ENCODE results near the gene CEACAM3.
"Not testable (repeated sequence)": the region's sequence is repeated elsewhere in the genome, so short reads cannot be mapped to it uniquely, and the experiment has no call there.

Gene CEACAM3

GRCh38 chr19:41796362-41796761, at the start of gene CEACAM3:
Gene CEACAM3, plus strand, starts transcription at chr19:41796587. Its CDS starts 91 bp downstream, at chr19:41796678.
- no peak for DNase-seq

DNA sequence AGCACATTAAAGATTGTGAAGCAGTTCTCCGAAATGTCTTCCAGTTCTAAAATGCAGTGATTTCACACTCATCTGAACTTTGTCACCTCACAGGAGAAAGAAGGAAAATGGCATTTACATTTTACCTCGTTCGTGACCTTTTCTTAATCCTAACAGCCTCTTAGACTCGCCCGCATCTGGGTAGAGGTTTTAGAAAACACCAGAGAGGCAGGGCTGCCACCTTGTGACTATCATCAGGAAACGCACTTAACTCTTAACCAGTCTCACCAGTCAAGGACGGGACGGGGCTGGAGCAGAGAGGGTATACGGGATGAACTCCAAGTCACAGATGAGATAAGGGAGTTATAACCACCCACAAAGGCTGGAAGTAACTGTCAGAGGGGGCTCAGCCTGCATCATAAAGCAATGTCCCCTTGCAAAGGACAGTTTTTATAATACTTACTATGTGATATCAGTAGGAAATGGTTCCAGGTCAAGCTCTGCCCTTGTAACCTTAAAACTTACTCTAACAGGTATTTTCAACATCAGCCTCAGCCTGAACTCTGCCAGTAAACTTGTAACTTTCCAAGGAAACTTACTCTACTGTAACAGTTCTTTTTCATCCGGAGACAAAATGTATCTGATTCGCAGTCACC, 49.7 kb upstream of the CEACAM3 start:
- no peak for DNase-seq

DNA sequence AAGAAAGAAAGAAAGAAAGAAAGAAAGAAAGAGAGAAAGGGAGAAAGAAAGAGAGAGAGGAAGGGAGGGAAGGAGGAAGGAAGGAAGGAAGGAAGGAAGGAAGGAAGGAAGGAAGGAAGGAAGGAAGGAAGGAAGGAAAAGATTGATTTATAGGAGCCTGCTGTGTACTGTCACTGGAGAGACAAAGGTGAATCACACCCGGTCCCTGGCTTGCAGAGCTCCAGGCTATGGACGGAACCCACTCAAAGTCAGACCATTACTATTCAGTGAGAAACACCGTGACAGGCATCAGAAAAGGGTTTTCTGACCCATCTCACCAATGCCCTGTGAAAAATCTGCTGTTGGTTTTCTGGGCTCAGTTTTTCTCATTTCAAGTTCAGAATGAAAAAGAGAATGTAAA, 48.4 kb upstream of the CEACAM3 start:
- no peak for DNase-seq

DNA sequence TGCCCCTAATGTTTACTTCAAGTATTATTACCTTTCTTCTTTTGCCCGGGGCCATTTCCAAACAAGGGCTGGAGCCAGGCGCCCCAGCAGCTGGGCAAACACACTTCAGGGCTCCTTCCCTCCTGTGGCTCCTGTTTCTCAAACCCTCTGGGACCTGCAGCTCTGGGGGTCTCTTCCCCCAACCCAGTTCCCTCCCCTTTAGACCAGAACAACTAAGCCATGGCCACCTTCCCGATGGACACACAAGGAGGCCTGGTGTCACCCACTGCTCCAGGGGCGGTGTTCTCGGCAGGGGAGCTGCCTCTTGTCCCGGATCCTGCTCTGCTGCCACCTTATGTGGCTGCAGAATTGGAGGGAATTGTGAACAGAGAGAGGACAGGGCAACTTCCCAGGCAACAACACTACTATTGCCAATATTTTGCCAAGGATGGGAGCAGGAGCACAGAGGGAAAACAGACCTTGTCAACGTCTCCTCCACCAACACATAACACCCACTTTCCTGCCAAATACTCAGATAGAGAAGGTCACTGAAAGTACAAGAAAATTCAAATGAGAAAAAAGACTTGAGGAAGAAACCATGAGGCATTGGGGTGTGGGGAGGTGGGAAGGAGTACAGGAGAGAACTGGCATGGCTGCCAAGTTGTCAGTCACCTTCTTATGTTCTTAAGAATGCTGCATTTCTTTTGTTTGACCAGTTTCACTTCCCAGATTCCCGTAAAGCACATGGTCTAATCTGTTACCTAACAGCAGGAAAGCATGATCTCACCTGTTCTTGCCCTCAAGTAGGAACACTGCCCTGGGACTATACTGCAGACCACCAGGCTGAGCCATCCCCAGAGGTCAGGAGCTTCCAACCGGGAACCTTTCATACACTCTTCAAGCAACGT, 45.9 kb upstream of the CEACAM3 start:
- not testable (repeated sequence) for DNase-seq

DNA sequence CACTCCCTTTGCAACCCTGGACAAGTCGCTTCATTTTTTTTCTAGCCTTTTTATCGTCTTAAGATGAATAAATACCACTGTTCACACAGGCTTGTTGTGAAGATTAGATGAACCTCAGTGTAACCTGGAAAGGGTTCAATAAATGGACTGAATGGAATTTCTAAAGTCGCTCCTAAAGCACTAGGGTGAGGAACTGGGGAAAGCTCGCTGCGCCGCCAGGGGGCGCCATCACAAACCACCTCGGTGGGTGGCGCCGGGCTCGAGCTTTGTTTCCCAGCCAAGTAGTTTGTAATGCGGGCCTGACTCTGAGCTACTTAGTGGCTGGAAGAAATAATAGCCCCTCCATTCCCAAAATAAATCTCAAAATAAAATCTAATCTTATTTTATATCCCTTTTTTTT, 43.2 kb upstream of the CEACAM3 start:
- no peak for DNase-seq

DNA sequence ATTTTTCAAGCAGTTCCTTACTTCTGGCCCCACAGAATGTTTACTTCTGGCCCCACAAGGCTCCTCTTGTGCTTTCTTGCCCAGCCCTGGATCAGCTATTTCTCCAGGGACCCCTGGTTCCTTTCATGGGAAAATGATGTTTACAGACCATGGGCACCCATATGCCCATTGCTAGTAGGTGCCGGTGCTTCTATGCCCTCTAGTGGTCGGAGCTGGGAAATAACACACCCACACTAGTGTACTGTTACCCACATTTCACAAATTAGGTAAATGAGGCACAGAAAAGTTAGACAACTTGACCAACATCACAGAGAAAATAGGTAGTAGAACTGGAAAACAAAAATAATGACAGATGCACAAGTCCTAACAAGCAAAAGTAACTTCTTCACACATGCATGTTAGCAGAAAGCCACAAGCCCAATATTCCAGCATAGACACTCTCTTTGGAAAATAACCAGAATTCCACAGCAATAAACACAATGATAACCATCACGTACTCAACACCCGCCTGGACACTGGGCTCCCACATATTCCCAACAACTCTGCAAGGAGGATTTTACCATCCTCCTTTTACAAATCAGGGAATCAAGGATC, 42.4 kb upstream of the CEACAM3 start:
- DNase-seq = no peak

DNA sequence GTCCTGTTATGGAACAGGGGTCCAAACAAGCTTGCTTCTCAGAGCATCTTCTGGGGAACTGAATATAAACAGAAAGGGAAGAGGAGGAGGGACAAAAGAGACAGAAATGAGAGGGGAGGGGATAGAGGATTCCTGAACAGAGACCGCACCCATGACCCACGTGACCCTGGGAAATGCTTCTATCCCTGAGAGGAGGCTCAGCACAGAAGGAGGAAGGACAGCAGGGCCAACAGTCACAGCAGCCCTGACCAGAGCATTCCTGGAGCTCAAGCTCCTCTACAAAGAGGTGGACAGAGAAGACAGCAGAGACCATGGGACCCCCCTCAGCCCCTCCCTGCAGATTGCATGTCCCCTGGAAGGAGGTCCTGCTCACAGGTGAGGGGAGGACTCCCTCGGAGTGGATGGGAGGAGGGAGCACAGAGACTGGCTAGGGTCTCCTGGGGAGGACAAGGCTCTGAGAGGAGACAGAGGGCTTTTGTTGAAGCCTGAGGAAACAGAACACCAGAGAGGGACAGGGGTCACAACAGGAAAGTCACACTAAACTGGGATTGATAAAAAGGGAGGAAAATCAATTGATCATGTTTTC, 41.0 kb upstream of the CEACAM3 start, which contains the start of gene CEACAM6:
Gene CEACAM6, plus strand, starts transcription at position 203 of the 586 bp plus-strand sequence. Its CDS starts 109 bp downstream, at position 312.
- DNase-seq = no peak

- no peak for DNase-seq
Measured at GRCh38 chr19:41758846-41759245, 37.5 kb upstream of the CEACAM3 start.

- no peak for DNase-seq
Measured at GRCh38 chr19:41767115-41767514, 29.3 kb upstream of the CEACAM3 start.

DNA sequence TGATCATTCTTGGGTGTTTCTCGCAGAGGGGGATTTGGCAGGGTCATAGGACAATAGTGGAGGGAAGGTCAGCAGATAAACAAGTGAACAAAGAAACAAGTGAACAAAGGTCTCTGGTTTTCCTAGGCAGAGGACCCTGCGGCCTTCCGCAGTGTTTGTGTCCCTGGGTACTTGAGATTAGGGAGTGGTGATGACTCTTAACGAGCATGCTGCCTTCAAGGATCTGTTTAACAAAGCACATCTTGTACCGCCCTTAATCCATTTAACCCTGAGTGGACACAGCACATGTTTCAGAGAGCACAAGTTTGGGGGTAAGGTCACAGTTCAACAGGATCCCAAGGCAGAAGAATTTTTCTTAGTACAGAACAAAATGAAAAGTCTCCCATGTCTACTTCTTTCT, 28.3 kb upstream of the CEACAM3 start:
- DNase-seq = not testable (repeated sequence)

GRCh38 chr19:41769608-41770007, 26.8 kb upstream of the CEACAM3 start:
- no peak for DNase-seq

- DNase-seq = no peak
Measured at GRCh38 chr19:41771410-41771809, 25.0 kb upstream of the CEACAM3 start.

- no peak for DNase-seq
Measured at GRCh38 chr19:41774515-41774980, 21.8 kb upstream of the CEACAM3 start.

- no peak for DNase-seq
Measured at GRCh38 chr19:41776700-41777099, 19.7 kb upstream of the CEACAM3 start.

DNA sequence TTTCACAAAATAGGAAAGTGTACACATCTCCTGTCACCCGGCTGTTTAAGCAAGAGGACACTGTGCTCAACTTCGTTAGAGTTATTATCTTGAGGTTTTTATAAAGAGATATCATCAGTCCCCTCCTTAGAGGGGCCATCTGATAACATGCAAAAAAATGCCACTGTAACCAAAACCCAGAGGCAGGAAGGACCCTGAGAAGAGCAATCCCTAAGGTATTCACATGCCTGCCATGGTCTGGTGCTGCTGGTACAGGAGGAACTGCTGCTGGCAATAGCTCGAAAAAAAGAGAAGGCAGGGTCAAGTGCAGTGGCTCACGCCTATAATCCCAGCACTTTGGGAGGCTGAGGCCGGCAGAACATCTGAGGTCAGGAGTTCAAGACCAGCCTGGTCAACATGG, 12.8 kb upstream of the CEACAM3 start:
- no peak for DNase-seq

DNA sequence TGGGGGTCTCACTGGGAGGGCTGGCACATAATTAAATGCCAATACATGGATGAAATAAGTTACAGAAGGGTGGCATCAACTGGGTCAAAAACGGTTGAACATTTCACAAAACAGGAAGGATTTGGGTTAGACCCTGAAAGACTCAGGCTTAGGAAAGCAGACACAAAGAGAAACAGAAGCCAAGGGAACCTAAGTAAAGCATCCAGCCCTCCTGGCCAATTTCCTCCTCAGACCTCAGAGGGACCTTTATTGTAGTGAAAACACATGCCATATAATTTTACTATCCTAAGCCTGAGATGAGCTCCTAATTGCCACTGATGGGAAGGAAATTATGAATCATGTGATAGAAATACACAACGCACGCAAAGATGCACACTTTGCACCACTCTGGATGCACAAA, 12.1 kb upstream of the CEACAM3 start:
- DNase-seq = no peak

- no peak for DNase-seq
Measured at GRCh38 chr19:41784743-41785142, 11.6 kb upstream of the CEACAM3 start.

DNA sequence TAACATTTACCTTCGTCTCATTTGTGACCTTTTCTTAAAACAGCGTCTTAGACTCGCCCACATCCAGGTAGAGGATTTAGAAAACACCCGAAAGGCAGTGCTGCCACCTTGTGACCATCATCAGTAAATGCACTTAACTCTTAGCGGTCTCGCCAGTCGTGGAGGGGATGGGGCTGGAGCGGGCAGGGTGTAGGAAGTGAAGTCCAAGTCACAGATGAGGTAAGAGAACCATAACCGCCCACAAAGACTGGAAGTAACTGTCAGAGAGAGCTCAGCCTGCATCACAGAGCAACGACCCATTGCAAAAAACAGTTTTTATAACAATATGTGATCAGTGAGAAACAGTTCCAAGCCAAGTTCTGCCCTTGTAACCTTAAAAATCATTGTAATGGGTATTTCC, 10.7 kb upstream of the CEACAM3 start:
- no peak for DNase-seq

DNA sequence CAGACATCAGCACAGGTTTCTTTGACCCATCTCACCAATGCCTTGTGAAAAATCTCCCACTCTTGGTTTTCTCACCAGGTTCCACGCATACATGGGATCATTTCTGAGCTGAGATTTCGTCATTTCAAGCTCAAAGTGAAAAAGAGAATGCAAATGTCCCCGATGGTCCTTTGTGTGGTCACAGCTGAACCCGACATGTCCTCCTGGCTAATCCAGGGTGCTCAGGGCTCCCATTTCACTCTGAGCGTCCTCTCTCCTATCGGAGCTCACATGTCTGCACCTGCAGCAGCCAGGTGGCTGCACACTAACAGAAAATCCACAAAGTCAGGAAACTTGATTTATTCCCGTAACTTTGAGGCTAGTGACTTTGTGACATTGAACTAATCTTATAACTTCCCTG, 9.3 kb upstream of the CEACAM3 start:
- no peak for DNase-seq

DNA sequence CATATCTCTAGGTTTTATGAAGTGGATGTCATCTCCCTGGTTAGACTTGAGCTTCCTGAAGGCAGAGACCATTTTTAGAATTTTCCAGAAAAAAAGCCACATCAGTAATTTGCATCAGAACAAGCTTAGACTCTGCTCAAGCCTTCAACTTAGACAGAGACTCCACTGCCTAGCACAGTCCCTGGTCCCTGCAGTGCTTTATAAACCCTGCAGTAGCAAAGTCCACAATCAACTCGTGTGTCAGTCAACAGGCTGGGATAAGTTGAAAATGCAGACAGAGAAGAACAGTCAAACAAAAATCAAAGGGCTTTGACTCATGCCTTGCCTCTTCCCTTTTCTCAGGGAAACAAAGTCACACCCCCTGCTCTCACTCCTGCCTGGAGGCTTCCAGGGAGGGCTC, 7.9 kb upstream of the CEACAM3 start:
- not testable (repeated sequence) for DNase-seq

GRCh38 chr19:41789053-41789452, 7.3 kb upstream of the CEACAM3 start:
- DNase-seq = not testable (repeated sequence)

GRCh38 chr19:41792513-41793413, 3.6 kb upstream of the CEACAM3 start:
- no peak for DNase-seq

Measured in T1000 (cell line).